Activated T-cell treated with anti-CD3 and anti-CD28 coated beads, Interleukin-2, amount 50 U/mL, for 1 hour (primary cell): Measurements from ENCODE around the gene NEUROG1.
A peak's percentile ranks its signal among the peaks of the same experiment; 100 is the strongest.

Experiments used
- DNase-seq: peaks from one replicate; pipeline ENCODE4 v3.0.0-alpha.2; 2020

The NEUROG1 gene, protein sequence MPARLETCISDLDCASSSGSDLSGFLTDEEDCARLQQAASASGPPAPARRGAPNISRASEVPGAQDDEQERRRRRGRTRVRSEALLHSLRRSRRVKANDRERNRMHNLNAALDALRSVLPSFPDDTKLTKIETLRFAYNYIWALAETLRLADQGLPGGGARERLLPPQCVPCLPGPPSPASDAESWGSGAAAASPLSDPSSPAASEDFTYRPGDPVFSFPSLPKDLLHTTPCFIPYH

GRCh38 chr5:135535820-135536801 lies at the start of gene NEUROG1:
NEUROG1 (minus strand) TSS chr5:135535964; CDS start chr5:135535690, 274 bp downstream.
- DNase-seq = no peak

GRCh38 chr5:135584918-135585317 lies 49.2 kb upstream of the NEUROG1 start:
- no peak for DNase-seq

DNA sequence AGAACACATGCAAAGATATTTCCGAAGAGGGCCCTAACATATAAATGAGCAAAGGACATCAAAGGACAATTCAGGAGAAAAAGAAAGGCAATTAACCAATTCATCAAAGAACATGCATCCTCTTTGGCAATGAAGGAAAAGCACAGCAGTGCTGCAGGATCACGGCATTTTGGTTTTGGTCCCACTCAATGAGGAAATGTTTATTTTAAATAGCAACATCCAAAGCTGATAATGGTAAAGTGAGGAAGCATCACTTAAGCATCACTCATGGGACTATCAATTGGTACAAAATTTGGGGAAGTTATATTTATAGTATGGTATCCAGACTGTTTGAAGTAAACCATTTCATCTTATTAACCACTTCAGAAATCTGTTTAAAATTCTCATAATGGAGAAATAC lies 48.5 kb upstream of the NEUROG1 start:
- no peak for DNase-seq

GRCh38 chr5:135582099-135582781 lies 46.5 kb upstream of the NEUROG1 start:
- DNase-seq = no peak

DNA sequence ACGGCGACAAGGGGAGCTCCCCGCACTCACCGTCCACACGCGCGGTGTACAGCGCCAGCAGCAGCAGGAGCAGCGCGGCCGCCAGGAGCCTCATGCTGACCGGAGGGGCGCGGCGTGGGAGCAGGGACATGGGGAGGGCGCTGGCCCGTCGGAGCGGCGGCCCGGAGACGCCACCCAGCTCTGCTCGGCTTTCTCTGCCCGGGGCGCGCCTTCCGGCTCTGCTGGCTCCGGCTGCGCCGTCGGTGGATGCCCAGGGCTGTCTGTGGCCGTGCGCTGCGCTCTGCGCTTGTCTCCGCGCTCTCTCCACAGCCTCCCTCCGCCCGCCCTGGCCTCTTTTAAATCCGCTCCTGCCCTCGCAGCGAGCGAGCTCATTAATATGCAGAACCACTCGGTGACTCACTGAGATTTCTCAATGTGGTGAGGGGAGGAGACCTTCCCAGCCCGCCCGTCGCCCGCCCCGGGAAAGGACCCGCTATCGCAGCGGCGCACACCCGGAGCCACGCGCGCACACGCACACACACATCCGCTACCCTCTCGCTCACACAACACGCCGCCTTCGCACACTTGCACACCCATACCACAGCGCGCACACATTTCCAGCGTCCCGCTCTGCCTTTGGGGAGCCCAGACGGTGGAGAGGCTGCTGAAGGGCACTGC lies 43.0 kb upstream of the NEUROG1 start, which contains the start of gene CXCL14:
Gene CXCL14 (minus strand): TSS at position 307 of the 657 bp plus-strand sequence. CDS start 213 bp downstream, at position 94.
- DNase-seq = no peak

- DNase-seq = no peak
These were observed 42.5 kb upstream of the NEUROG1 start for GRCh38 chr5:135578305-135578684.

DNA sequence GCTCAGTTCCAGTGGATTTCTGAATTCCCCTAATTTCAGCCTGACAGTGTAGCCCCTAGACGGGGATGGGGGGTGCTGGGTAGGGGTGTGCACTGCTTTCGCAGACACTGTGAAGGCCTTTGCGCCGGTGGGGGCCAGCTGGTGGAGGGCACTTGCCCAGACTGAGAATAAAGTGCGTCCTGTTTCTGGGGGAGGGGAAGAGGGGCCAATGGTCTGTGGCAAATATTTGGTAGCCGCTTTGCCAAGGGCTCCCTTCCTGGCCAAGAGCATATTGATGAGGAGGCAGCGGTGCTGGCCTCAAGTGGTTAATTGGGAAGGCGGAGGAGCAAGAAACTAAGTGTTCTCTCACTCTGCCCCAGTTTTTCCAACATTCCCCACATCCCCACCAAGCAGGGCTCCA lies 41.7 kb upstream of the NEUROG1 start:
- DNase-seq = no peak

DNA sequence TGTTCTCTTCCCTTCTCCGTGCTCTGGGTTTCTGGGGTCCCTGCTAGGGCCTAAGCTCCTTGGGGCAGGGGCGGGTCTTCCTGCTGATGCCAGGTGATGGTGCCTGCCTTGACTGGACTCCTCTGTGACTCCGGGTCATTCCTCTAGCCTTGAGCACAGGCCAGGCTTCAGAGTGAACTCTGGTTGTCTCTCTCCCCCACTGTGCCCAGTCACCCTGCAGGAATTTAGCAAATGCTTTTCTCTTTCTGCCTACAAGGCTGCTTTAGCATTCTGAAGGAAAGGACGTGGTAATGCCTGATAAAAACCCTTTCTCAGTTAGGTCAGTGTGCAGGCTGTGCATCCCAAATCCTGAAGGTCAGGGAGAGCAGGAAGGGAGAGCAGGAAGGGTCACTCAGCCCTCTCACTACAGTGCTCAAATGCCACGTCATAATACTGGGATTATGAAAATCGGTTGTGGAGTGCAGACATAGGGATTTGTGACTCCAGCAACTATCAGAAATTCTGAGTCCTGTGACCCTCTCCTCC lies 40.4 kb upstream of the NEUROG1 start:
- no peak for DNase-seq

DNA sequence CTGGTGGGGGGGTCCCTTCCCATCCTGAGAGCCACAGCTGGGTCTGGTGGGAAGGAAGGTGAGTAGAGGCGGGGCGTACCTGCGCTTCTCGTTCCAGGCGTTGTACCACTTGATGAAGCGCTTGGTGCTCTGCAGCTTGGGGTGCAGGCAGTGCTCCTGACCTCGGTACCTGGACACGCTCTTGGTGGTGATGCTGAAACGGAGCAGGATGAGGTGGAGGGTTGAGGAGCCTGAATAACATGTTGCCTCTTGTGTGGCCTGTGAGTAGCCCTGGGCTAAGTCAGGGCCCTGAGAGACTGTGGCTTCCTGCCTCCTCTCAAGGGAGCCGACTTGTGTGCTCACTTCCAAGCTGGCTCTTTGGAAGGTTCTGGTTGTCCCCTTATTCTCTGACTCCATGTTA lies 38.7 kb upstream of the NEUROG1 start:
- DNase-seq = no peak

DNA sequence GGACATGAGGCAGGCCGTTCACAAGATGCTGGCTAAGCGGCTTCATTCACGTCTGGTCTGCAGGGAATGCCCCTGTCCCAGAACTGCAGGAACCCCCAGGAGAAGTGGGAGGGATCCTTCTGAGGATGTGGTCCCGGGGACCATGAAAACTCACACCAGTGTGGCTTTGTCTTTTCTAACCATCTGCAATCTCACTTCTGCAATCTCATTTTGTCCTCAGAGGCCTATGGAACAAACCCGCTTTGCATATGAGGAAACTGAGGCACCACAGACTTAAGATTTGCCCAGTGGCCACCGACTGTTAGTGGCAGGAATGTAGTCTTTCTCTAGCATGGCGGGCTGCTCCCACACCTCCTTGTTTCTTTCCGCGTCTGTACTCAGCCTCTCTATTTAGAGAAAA lies 36.1 kb upstream of the NEUROG1 start:
- no peak for DNase-seq

- DNase-seq = no peak
These were observed 35.4 kb upstream of the NEUROG1 start for GRCh38 chr5:135571066-135571609.

- DNase-seq = no peak
These were observed 34.6 kb upstream of the NEUROG1 start for GRCh38 chr5:135570453-135570764.

DNA sequence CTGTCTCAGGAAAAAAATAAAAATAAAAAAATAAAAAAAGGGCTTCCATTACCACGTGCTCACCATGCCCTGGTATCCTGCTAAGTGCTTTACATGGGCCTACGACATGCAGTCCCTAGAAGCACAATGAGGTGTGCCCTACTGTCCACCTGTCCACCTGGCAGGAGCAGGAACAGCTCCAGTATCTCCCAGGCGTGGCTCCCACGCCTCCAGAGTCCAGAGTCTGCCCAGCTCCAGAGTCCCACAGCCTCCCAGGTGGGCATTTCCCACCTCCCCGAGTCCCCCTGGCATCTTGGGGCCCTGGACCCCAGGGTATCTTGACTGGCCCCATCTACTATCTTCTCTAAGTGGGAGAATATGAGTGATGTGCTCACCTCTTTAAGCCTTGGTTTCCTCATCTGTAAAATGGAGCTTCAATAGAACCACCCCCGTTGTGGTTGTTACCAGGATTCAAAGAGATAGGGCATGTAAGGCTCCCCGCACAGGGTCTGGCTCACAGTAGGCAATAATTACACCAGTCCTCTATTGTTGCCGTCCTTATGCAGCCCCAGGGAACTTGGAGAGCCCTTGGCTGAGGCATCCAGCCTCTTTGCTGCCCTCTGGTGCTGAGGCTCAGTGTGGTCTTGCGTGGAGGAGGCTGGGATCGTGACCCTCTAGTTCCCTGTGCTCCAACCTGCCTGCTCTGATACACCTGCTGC lies 34.1 kb upstream of the NEUROG1 start:
- DNase-seq = no peak

- no peak for DNase-seq
These were observed 33.2 kb upstream of the NEUROG1 start for GRCh38 chr5:135568923-135569360.

DNA sequence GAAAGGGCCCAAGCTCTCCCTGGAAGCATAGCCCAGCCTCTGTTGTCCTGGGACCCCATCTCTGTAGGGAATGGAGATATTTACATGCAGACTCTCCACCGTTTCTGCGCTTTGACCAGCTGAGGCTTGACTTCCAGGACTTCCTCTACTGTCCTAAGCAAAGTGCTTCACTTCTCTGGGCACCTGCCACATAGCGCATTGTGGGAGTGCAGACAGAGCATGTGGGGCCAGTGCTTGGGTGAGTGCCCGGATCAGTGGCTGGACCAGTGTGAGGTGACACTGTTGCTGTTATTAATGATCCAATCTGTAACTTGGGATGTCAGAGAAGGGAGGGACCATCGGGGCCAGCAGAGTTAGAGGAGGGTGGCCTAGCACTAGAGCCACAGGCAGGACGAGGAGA lies 32.5 kb upstream of the NEUROG1 start:
- DNase-seq = no peak

GRCh38 chr5:135567661-135568060 lies 31.9 kb upstream of the NEUROG1 start:
- DNase-seq = no peak

- no peak for DNase-seq
These were observed 30.9 kb upstream of the NEUROG1 start for GRCh38 chr5:135566422-135567400.

GRCh38 chr5:135565725-135566421 lies 30.1 kb upstream of the NEUROG1 start:
- DNase-seq = peak; percentile 68

GRCh38 chr5:135565266-135565665 lies 29.5 kb upstream of the NEUROG1 start:
- DNase-seq = no peak

GRCh38 chr5:135564331-135564730 lies 28.6 kb upstream of the NEUROG1 start:
- DNase-seq = no peak
